Ammon's horn (tissue), 1 donor: ENCODE data around the gene LRRC39.
A peak's percentile ranks its signal among the peaks of the same experiment; 100 is the strongest.

Experiments used
- DNase-seq: peaks from one replicate; pipeline ENCODE4 v3.0.0-alpha.2; 2016; ENCODE audit warnings: low spot score

Gene LRRC39

DNA sequence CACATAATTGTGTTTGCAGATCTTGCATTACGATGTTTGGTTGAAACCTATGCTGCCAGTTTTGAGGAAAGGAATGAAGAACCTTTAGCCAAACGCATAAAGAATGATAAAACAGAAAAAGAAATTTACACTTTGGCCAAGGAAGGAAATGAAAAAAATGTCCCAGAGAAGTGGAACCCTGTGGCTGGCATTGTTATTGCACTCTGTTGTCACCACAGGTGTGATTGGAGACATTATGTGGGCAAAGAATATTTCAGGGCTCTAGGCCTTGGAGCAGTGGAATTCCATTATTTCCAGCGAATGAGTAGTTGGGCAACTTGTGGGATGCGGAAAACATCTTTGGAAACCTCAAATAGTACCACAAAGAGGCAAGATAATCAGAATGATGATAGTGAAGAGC is 30.2 kb downstream of the LRRC39 start:
- no peak for DNase-seq

DNA sequence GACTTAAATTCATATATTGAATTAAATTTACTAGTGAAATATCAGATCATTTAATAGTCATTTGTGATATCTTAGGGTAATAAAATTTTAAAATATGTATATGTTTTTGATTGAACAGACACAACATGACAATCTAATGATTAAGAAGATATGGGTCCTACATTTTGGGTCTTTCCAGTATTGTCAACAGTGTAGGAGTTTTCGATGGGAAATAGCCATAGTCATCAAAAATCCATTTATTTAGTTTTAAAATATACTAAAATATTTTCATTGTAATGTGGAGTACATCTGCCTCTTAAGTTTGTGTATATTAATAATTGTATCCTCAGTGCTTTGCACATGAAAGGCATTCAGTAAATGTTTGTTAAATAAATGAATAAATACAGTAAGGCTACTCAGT is 31.1 kb downstream of the LRRC39 start:
- no peak for DNase-seq

DNA sequence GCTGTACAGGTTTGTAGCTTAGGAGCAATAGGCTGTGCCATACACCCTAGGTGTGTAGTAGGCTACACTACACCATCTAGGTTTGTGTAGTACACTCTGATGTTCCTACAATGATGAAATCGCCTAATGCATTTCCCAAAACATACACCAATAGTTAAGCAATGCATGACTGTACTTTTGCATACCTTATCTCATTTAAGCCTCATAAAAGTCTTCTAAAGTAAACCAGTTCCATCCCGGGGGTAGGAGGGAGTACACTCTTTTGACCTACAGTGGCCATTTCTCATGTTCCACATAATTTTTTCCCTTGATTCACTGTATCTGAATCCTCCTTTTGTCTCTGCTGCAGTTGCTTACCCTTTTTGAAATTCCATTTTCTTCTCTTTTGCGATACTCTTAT is 32.9 kb downstream of the LRRC39 start:
- no peak for DNase-seq

DNA sequence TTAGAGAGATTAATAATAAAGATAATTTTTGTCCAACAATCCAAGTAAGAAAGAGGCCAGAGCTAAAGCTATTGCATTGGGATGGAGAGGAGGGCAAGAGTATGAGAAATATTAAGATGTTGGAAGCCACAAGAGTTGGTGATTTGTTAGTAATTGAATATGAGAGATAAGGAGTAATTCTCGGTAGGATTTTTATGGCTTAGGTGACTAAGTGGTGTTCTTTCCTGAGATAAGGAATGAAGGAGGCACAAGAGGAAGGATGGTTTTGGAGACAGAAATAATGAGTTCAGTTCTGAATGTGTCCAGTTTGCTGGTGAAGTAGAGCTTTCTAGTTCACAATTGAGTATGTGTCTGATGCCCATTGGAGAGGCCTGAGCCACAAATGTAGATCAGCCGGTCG is 35.7 kb downstream of the LRRC39 start:
- no peak for DNase-seq

DNA sequence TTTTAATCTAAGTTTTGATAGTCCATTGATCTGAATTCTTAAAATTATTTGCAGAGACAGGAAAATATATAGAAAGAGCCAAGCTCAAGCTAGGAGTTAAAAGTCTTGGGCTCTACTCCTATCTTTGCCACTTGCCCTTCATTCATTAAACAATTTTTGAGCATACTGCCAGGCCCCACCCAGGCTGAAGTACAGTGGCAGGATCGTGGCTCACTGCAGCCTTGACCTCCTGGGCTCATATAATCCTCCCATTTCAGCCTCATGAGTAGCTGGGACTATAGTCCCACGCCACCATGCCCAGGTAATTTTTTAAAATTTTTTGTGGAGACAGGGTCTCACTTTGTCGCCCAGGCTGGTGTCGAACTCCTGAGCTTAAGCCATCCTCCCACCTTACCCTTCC is 36.9 kb downstream of the LRRC39 start:
- DNase-seq: no peak

DNA sequence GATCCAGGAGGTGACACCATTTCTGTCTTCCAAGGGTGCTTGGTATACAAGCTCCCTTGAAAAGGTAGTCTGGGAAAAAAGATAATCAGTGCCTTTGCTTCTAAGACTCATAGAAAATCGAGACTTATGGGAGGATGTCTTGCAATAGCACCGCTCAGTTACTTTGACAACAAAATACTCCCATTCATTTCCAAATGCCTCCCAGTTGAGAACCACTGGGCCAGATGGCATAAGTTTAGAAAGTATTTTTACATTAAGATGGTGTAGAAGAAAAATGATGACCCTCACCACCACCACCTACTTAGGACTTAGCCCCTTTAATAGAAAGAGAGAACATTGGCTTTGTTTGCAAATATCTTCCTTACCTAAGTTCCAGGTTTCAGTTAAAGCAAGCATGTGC is 40.5 kb downstream of the LRRC39 start:
- DNase-seq: no peak

DNA sequence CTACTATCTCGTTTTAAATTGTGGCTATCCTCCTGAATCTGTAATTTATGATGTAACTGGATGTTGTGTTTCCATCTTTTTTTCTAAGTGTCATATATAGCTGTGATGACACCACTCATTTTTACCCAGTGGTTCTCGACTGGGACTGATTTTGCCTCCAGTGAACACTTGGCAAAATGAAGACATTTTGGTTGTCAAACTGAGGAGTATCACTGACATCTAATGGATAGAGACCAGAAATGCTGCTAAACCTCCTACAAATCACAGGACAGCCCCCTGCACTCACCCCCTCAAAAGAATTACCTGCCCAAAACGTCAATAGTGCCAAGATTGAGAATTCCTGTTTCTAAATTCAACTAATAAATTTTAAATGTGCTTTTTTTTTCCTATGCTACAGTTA is 43.2 kb downstream of the LRRC39 start:
- no peak for DNase-seq

DNA sequence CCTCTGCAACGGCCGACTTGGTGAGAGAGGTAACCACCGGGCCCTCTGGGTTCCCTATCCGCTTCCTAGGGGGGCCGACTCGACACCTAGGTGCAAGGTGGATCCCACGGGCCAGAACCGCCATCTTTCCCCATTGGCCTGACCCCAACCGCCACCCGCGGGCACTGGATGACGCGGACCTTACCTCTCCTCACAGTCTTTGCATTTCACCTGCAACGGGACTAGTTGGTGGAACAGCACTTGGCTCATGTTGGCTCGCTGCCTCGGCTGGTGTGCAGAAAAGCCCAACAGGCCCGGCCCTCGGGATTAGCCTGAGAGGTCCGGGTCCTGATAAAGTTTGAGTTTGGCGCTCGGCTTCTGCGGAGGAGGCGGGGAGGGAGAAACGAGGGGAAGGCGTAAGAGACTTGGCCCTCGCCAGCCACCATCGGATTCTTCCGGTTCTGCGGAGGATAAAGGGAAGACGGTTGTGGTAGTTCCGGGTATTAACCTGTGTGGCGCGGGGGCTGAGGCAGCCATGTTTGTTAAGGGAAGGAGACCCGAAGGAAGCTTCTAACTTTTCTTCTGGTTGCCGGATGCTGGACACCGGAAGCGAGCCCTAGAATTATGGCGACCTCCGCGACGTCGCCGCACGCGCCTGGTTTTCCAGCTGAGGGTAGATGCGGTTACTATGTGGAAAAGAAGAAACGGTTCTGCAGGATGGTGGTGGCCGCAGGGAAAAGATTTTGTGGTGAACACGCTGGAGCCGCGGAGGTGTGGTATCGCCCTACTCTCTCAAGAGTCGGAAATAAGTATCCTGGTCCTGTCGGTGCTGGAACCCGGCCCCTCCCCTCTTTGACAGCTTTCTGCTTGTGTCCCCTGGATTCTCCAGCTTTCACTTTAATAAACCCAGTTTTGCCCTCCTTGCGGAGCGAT is 45.2 kb downstream of the LRRC39 start, which contains the start of the genes SASS6 and TRMT13:
Gene SASS6, minus strand, starts transcription at position 365 of the 912 bp plus-strand sequence. Its CDS starts 116 bp downstream, at position 249.
Gene TRMT13, plus strand, starts transcription at position 598 of the 912 bp plus-strand sequence. Its CDS starts 6 bp downstream, at position 604.
- DNase-seq: peak; percentile 98

DNA sequence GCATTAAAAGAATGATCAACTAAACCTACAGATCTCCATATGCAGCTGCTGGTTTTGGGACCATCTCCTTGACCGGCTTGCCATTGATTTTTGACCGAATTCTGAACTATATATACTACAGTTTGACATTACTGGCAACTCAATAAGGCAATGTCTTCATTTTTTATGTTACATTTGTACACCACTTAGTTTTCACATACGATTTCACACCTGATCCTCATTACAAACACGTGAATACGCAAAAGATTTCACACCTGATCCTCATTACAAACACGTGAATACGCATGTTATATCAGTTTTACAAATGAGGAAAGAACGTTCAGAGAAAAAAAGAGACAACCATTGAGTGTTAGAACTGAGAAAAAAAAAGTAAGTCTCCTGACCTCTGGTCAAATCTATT is 46.4 kb downstream of the LRRC39 start:
- no peak for DNase-seq

DNA sequence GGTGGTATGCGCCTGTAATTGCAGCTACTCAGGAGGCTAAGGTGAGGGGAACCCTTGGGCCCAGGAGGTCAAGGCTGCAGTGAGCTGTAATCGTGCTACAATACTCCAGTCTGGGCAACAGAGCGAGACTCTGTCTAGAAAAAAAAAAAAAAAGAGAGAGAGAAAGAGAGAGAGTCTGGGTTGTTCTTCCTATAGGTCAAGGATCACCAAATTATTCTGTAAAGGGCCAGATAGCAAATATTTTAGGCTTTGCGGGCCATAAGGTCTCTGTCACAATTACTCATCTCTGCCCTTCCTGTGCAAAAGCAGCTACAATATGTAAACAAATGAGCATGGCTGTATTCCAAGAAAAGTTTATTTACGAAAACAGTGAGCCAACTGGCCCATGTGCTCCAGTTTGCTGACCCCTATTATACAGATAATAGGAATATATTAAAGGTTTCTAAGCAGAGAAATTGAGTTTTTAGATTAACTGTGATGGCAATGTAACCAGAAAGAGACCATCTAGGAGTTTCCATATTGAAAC is 47.4 kb downstream of the LRRC39 start:
- DNase-seq: no peak

DNA sequence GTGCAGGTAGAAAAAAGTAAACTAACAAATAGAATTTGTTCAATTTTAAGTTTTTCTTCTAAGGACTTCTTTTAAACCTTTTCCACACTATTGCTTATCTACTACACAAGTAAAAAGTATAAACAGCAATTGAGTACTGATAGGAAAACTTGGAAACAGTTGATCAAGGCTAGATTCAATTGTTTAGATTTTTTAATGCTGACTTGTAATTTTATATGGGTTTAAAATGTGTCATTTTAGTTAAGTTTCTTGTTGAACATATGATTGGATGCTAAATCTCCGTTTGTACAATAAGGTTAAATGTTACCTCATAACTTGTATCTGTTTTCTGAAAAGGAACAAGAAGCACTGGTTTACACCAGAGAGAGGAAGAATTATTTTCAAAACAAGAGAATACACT is 50.8 kb downstream of the LRRC39 start:
- no peak for DNase-seq

DNA sequence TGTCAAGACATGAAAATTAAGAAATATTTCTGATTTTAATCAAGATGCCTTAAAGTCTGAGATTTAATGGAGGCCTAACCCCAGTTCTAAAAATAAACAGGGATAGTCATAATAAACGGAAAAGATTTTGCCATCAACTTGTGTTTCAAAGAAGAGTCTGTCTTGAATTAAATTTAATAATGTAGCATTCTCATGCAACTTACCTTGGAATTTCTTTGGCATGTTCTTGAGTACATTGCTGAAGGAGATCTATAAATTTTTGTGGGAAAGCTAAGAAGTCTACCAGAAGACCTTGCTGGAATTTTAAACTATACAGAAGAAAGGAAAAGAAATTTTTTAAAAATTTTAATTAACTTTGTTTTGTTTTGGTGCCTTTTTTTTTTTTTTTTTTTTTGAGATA is 55.9 kb downstream of the LRRC39 start:
- no peak for DNase-seq

DNA sequence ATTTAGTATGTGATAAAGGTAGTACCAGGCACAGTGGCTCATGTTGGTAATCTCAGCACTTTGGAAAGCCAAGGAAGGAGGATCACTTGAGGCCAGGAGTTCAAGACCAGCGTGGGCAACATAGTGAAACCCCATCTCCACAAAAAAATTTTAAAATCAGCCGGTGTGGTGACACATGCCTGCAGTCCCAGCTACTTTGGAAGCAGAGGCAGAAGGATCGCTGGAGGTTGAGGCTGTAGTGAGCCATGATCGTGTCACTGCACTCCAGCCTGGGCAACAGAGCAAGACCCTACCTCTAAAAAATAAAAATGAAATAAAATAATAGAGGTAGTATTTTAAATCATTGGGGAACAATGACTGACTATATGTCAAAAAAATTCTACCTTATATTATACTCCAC is 62.5 kb downstream of the LRRC39 start:
- no peak for DNase-seq

DNA sequence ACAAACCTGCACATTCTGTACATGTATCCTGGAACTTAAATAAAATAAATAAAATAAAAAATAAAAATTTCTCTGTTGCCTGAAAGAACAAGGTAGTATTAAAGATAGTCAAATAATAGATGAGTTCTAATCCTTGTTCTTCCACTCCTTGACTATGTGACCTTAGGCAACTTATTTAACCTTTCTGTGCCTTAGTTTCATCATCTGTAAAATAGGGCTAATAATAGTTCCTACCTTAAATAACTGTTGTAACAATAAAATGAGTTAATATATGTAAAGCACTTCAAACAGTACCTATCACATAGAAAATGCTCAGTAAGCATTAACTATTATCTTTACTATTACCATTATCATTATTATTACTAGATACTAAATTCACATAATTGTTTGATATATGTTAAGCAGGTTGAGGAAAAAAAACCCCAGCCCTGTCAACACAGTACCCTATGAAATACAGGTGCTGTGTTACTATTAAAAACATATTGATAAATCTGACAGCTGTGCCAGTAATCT is 68.4 kb downstream of the LRRC39 start:
- DNase-seq: no peak

DNA sequence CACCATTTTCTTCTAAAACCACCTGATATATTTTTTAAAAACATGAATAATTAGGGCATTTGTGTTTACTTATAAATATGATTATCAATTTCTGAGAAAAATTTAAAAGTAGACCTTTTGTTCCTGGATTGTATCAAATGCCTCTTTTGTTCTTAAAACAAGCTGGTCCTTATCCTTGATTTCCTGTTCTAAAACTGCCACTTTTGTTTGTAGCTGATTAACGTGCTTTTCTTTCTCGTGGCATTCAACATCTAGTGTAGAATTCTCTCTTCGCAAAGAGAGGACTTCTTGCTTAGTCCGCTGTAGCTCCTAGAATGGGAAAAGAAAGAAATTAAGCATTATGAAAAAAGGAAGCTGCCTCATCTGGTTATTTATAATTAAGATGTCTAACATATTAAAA is 70.4 kb downstream of the LRRC39 start:
- no peak for DNase-seq

DNA sequence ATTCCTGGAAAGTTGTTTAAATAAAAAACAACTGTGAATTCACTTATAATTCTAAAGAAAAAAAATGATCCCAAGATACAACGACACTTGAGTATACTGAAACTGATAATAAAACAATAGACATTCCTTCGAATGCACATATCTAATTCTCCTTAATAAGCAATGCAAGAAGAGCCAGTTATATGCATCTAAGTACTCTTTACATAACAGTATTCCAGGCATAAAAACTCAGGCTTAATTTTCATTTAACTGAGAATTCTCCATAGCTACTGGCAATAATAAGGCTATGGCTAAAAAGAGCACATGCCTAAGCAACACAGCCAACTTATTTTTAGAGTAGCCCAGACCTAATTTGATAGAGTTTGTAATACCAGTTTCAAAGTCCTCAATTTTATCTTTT is 76.5 kb downstream of the LRRC39 start:
- DNase-seq: no peak

DNA sequence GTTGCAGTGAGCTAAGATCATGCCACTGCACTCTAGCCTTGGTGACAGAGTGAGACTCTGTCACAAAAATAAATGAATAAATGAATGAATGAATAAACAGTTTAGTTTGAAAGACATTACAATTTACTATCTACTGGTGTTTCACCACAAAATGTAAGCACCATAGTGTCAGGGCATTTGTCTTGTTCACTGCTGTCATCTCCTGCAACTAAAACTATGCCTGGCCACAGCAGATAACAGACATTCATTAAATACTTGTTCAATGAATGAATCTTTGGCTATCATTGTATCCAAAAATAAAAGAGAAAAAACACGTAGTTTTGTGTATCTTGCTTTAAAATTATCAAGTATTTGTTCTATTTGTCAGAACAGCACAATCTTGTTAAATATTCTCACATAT is 77.9 kb downstream of the LRRC39 start:
- DNase-seq: no peak
